ENCODE measurements around the gene ZFPM1. TPM values are rescaled to one million over a fixed set of nuclear protein-coding genes. Genes with fewer than 3 reads are reported as not detected.

ZFPM1 gene
- polyA plus RNA-seq, 1 experiment: 0.22 TPM

- CTCF ChIA-PET: interaction anchor here (0.7 kb wide), 1 partner anchor 10 kb away, joined by 3 read pairs; no protein-coding TSS in a partner anchor
Measured at GRCh38 chr16:88471115-88471514, 18.0 kb downstream of the ZFPM1 start.

DNA sequence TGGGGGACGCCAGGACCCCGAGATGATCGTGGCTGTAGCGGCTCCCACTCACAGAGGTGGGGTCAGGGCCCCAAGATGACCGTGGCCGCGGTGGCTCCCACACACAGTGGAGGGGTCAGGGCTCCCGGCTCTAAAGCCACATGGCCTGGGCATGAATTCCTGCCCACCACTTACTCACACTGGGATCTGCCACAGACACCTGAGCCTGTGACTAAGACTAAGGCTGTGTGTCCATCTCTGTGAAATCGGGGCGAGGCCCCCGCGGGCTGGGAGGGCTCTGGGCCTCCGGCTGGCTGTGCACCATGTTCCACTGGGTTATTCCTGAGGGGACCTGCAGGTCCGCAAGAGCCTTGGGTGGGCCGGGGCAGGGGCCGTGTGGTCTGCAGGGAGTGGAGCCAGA lies 18.5 kb downstream of the ZFPM1 start:
- DNase-seq (ENCODE audit: low read depth): no peak
- H3K4me3 ChIP-seq (ENCODE audit: low read depth, low read length): no peak overlapping the region
- ChIA-PET POLR2A (no interaction called here), CTCF (no interaction called here)
- TF ChIP-seq CTCF (IDR thresholded peaks at IDR 0.05; ENCODE audit: insufficient read depth, low read depth, low read length): no peak
- H3K27me3 ChIP-seq (ENCODE audit: control insufficient read depth, insufficient read depth, low read length): no peaks in the 10 kb centered on the region
- H3K36me3 ChIP-seq (ENCODE audit: control insufficient read depth, insufficient read depth, low read length): no peaks in the 10 kb centered on the region

More at GRCh38 chr16:88471115-88471514, 18.0 kb downstream of the ZFPM1 start:
- Histone ChIP-seq H3K27me3 (ENCODE audit: control insufficient read depth, insufficient read depth, low read length) (no peaks in the 10 kb centered on the region), H3K36me3 (ENCODE audit: control insufficient read depth, insufficient read depth, low read length) (no peaks in the 10 kb centered on the region), H3K4me3 (ENCODE audit: low read depth, low read length) (no peak overlapping the region)
- no peak for TF ChIP-seq CTCF (IDR thresholded peaks at IDR 0.05; ENCODE audit: insufficient read depth, low read depth, low read length)
- POLR2A ChIA-PET: no interaction called here
- DNase-seq (ENCODE audit: low read depth): no peak

GRCh38 chr16:88472069-88472468 lies 19.0 kb downstream of the ZFPM1 start:
- ChIA-PET POLR2A (no interaction called here), CTCF (no interaction called here)

GRCh38 chr16:88472637-88473205 lies 19.6 kb downstream of the ZFPM1 start:
- ChIA-PET CTCF (no interaction called here), POLR2A (no interaction called here)
- no peaks in the 10 kb centered on the region for H3K27me3 ChIP-seq (ENCODE audit: control insufficient read depth, insufficient read depth, low read length)
- no peak overlapping the region for H3K4me3 ChIP-seq (ENCODE audit: low read depth, low read length)
- no peaks in the 10 kb centered on the region for H3K36me3 ChIP-seq (ENCODE audit: control insufficient read depth, insufficient read depth, low read length)
- DNase-seq (ENCODE audit: low read depth): no peak
- TF ChIP-seq CTCF (IDR thresholded peaks at IDR 0.05; ENCODE audit: insufficient read depth, low read depth, low read length): no peak

More at GRCh38 chr16:88472069-88472468, 19.0 kb downstream of the ZFPM1 start:
- no peak for DNase-seq (ENCODE audit: low read depth)
- no peaks in the 10 kb centered on the region for H3K36me3 ChIP-seq (ENCODE audit: control insufficient read depth, insufficient read depth, low read length)
- no peaks in the 10 kb centered on the region for H3K27me3 ChIP-seq (ENCODE audit: control insufficient read depth, insufficient read depth, low read length)
- H3K4me3 ChIP-seq (ENCODE audit: low read depth, low read length): no peak overlapping the region
- TF ChIP-seq CTCF (IDR thresholded peaks at IDR 0.05; ENCODE audit: insufficient read depth, low read depth, low read length): no peak

- no peaks in the 10 kb centered on the region for H3K36me3 ChIP-seq (ENCODE audit: control insufficient read depth, insufficient read depth, low read length)
- ChIA-PET POLR2A (no interaction called here), CTCF (no interaction called here)
- TF ChIP-seq CTCF (IDR thresholded peaks at IDR 0.05; ENCODE audit: insufficient read depth, low read depth, low read length): no peak
- no peaks in the 10 kb centered on the region for H3K27me3 ChIP-seq (ENCODE audit: control insufficient read depth, insufficient read depth, low read length)
- DNase-seq (ENCODE audit: low read depth): no peak
- H3K4me3 ChIP-seq (ENCODE audit: low read depth, low read length): no peak overlapping the region
Measured at GRCh38 chr16:88473666-88474534, 20.8 kb downstream of the ZFPM1 start.
